HCT116 (cell line): ENCODE results near the gene GPR84. TPM values are rescaled to one million over a fixed set of nuclear protein-coding genes. Genes with fewer than 3 reads are reported as not detected.

Source experiments
- ATAC-seq: fragments of 200-7000 bp; cut with Tn5 transposase; 2 replicates; pipeline ENCODE4 v1.9.1; 2020; ENCODE audit warnings: mild to moderate bottlenecking, moderate library complexity
- BruUV-seq: library from RNA; stranded (reverse); fragments of 400-500 nt; replicated peaks from 2 replicates; lab custom pipeline; 2021; lab: Mats Ljungman, UMichigan
- CTCF ChIA-PET: fragments of 300-600 bp; sonication (Branson Sonifier 250); formaldehyde crosslinking; loops from one replicate; lab custom pipeline; 2021; ENCODE audit warnings: antibody characterized with exemption; lab: Charles Lee
- POLR2A ChIA-PET: fragments of 300-600, 350-600 bp; sonication (Branson Sonifier 250); formaldehyde crosslinking; loops from one replicate; lab custom pipeline; 2021; ENCODE audit warnings: antibody characterized with exemption; lab: Charles Lee
- RAD21 ChIA-PET, 2 experiments: fragments of 300-600 bp; sonication (Branson Sonifier 250); formaldehyde crosslinking; loops; one replicate each; lab custom pipeline; 2023; ENCODE audit warnings: low total read pairs in 2 of 2; ENCODE audit not compliant: uncharacterized antibody in 2 of 2, unreplicated experiment in 2 of 2, low non-redundant PET in 1 of 2; lab: Charles Lee
- DNase-seq: peaks from one replicate; pipeline ENCODE4 v3.0.0-alpha.2; 2010; ENCODE audit warnings: low read depth, low spot score
- H2AFZ ChIP-seq: fragments of 200-600 bp; shearing (Covaris generic), sonication (generic); 2 replicates; pipeline ENCODE4 v1.6.1; 2017; ENCODE audit warnings: low read depth, mixed run types, mixed read lengths, antibody characterized with exemption, low read length; ENCODE audit not compliant: poor library complexity, severe bottlenecking
- H3K27ac ChIP-seq: 2 replicates; pipeline ENCODE4 v1.5.1; 2012; ENCODE audit warnings: low read depth, low read length
- H3K27me3 ChIP-seq: fragments of 200-600 bp; sonication (generic); 2 replicates; pipeline ENCODE4 v1.6.1; 2016; ENCODE audit warnings: mixed run types, low read length, mixed read lengths; ENCODE audit not compliant: insufficient read depth
- H3K36me3 ChIP-seq, 2 experiments: fragments of 200-500 bp in 1 of 2; fragments of 200-600 bp in 1 of 2; sonication (Bioruptor generic) in 1 of 2; sonication (generic) in 1 of 2; 2 replicates each; pipeline versions ENCODE4 v1.5.1 to v1.6.1; 2014 to 2016; ENCODE audit warnings: low read length in 2 of 2, inconsistent platforms in 1 of 2, mixed read lengths in 1 of 2, mixed run types in 1 of 2; ENCODE audit not compliant: insufficient read depth in 2 of 2, control insufficient read depth in 1 of 2
- H3K4me1 ChIP-seq, 2 experiments: fragments of 200-600 bp in 1 of 2; sonication (generic) in 1 of 2; 2 replicates each; pipeline versions ENCODE4 v1.5.1 to v1.6.1; 2012 to 2017; ENCODE audit warnings: low read length in 2 of 2, inconsistent platforms in 1 of 2, mild to moderate bottlenecking in 1 of 2, mixed read lengths in 1 of 2, mixed run types in 1 of 2, moderate library complexity in 1 of 2; ENCODE audit not compliant: insufficient read depth in 2 of 2, control insufficient read depth in 1 of 2
- H3K4me2 ChIP-seq: fragments of 200-600 bp; sonication (generic); 2 replicates; pipeline ENCODE4 v1.6.1; 2017; ENCODE audit warnings: mixed run types, low read length, mixed read lengths
- H3K4me3 ChIP-seq, 2 experiments: fragments of 200-600 bp in 1 of 2; sonication (generic) in 1 of 2; replicated peaks in 1 of 2; 2 replicates each; pipeline ENCODE4 v1.5.1; 2011 to 2016; ENCODE audit warnings: low read length in 2 of 2, control low read depth in 1 of 2, low read depth in 1 of 2, mild to moderate bottlenecking in 1 of 2, mixed read lengths in 1 of 2, mixed run types in 1 of 2
- H3K79me2 ChIP-seq: fragments of 200-600 bp; sonication (generic); 2 replicates; pipeline ENCODE4 v1.6.1; 2017; ENCODE audit warnings: mild to moderate bottlenecking, mixed run types, low read length, moderate library complexity, mixed read lengths; ENCODE audit not compliant: insufficient read depth
- H3K9ac ChIP-seq: fragments of 200-600 bp; sonication (generic); 2 replicates; pipeline ENCODE4 v1.6.1; 2016; ENCODE audit warnings: low read length, mixed read lengths
- H3K9me2 ChIP-seq: fragments of 200-600 bp; sonication (generic), shearing (Covaris generic); 2 replicates; pipeline ENCODE4 v1.6.1; 2017; ENCODE audit warnings: mixed run types, mild to moderate bottlenecking, moderate library complexity; ENCODE audit not compliant: insufficient read depth
- H3K9me3 ChIP-seq, 2 experiments: fragments of 200-500 bp in 1 of 2; fragments of 200-600 bp in 1 of 2; sonication (Bioruptor generic) in 1 of 2; sonication (generic) in 1 of 2; 2 replicates each; pipeline ENCODE4 v1.6.1; 2014 to 2017; ENCODE audit warnings: low read length in 2 of 2, mixed read lengths in 2 of 2, inconsistent platforms in 1 of 2, low read depth in 1 of 2, mild to moderate bottlenecking in 1 of 2, mixed run types in 1 of 2, moderate library complexity in 1 of 2; ENCODE audit not compliant: control insufficient read depth in 1 of 2, insufficient read depth in 1 of 2
- H4K20me1 ChIP-seq: fragments of 200-600 bp; sonication (generic), shearing (Covaris generic); 2 replicates; pipeline ENCODE4 v1.6.1; 2017; ENCODE audit warnings: mixed run types, mild to moderate bottlenecking, moderate library complexity; ENCODE audit not compliant: insufficient read depth
- EZH2 ChIP-seq: fragments of 200-600 bp; sonication (generic); IDR thresholded peaks from 2 replicates; pipeline ENCODE4 v1.6.1; 2017; ENCODE audit warnings: antibody characterized with exemption, mixed run types
- POLR2AphosphoS5 ChIP-seq: IDR thresholded peaks from 2 replicates; pipeline ENCODE4 v1.6.1; 2011; ENCODE audit warnings: mild to moderate bottlenecking, low read depth, low read length, moderate library complexity
- RAD21 ChIP-seq: IDR thresholded peaks from 2 replicates; pipeline ENCODE4 v1.6.1; 2012; ENCODE audit warnings: low read depth, mild to moderate bottlenecking
- SP1 ChIP-seq: IDR thresholded peaks from 2 replicates; pipeline ENCODE4 v1.6.1; 2012; ENCODE audit warnings: low read depth
- TCF7L2 ChIP-seq: IDR thresholded peaks from 2 replicates; pipeline ENCODE4 v1.7.0; 2011; ENCODE audit warnings: borderline replicate concordance, inconsistent platforms; ENCODE audit not compliant: insufficient read depth, insufficient read length; ENCODE audit errors: extremely low read depth
- intact Hi-C: fragments of 100-400 bp; cut with micrococcal nuclease; formaldehyde crosslinking; loops from 2 replicates; pipeline ENCODE4 v1.10.0; 2022
- total RNA-seq: library from RNA; stranded (reverse); gene quantifications from one replicate; pipeline ENCODE4 v1.2.1, GENCODE V29; 2021; ENCODE audit not compliant: unreplicated experiment
- TF ChIP-seq, protein P1 (sequence below), 3 experiments: fragments of 200-600 bp in 1 of 3; sonication (generic) in 1 of 3; IDR thresholded peaks in 2 of 3; conservative IDR thresholded peaks in 1 of 3; 2 replicates each; pipeline ENCODE4 v1.5.1; 2012 to 2017; ENCODE audit warnings: low read depth in 2 of 3, low read length in 2 of 3, antibody characterized with exemption in 1 of 3, borderline replicate concordance in 1 of 3, control low read depth in 1 of 3, mild to moderate bottlenecking in 1 of 3, mixed read lengths in 1 of 3, mixed run types in 1 of 3, moderate library complexity in 1 of 3; ENCODE audit not compliant: insufficient read depth in 1 of 3

GPR84 gene
- total RNA-seq, 1 experiment from 2014 or later, result not detected

DNA sequence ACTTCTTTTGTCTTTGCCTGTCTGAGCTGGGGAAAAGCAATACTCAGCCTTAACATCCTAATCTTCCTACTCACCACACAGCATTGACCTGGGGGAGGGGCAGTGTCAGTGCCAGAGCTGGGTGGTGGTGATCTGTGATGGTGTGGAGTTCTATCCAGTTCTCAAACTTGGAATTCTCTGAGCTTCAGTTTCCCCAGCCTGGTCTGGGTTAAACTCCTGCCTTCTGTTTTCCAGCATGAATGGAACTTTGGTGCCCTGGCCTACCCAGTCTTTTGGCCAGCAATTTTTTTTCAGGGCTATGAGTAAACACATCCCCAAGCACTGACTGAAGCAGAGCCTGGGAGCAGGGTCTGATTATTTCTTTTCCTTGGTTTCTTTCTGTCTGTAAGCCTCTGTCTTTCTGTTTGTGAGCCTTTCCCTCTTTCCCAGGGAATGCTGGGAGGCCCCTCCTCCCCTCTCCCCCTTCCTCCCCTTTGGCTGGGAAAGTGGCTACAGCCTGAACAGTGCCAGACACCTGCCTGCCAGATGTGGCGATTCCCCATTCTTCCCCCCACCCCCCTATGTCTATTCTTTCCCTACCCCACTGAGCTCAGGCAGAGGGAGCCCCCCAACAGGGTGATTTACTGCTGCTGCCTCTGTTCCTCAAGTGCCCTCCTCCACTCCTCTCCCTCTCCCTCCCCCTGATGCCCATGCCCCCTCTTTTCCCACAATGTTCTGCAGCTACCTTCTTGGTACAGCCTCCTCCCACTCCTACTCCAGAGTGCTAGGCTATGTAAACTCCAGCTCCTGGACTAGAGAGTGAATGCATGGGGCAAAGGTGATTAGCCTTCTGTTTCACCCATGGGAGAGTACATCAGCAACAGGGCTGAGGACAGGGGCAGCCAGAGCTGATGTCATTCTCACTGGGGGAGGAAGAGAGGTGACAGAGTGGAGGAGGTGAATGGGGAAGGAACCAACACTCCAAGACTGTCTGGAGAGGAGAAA lies 11.1 kb downstream of the GPR84 start:
- Histone ChIP-seq H3K27me3 (no peaks in the 10 kb centered on the region), H3K4me1 (peaks cover 8 to 12% of the 10 kb centered on the region in 2 experiments), H3K9me3 (no peaks in the 10 kb centered on the region), H2AFZ (no peak overlapping the region), H3K4me2 (no peak overlapping the region), H3K9me2 (no peaks in the 10 kb centered on the region), H4K20me1 (no peaks in the 10 kb centered on the region), H3K4me3 (no peak overlapping the region), H3K36me3 (peaks cover 24 to 25% of the 10 kb centered on the region in 2 experiments), H3K27ac (no peak overlapping the region), H3K9ac (no peak overlapping the region), H3K79me2 (no peaks in the 10 kb centered on the region)
- no peak for TF ChIP-seq EZH2
- TF ChIP-seq RAD21, result no peak
- TF ChIP-seq, protein P1, sequence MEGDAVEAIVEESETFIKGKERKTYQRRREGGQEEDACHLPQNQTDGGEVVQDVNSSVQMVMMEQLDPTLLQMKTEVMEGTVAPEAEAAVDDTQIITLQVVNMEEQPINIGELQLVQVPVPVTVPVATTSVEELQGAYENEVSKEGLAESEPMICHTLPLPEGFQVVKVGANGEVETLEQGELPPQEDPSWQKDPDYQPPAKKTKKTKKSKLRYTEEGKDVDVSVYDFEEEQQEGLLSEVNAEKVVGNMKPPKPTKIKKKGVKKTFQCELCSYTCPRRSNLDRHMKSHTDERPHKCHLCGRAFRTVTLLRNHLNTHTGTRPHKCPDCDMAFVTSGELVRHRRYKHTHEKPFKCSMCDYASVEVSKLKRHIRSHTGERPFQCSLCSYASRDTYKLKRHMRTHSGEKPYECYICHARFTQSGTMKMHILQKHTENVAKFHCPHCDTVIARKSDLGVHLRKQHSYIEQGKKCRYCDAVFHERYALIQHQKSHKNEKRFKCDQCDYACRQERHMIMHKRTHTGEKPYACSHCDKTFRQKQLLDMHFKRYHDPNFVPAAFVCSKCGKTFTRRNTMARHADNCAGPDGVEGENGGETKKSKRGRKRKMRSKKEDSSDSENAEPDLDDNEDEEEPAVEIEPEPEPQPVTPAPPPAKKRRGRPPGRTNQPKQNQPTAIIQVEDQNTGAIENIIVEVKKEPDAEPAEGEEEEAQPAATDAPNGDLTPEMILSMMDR (IDR thresholded peaks at IDR 0.05 in 2 of 3, conservative IDR thresholded peaks at IDR 0.05 in 1 of 3; ENCODE audit: borderline replicate concordance in 1 of 3, insufficient read depth in 1 of 3, low read depth in 2 of 3, low read length in 2 of 3), result no peak
- no peak for TF ChIP-seq SP1
- peak; percentile 36; the same call in 1 of the 2 replicates for TF ChIP-seq POLR2AphosphoS5
- no peak for TF ChIP-seq TCF7L2
- ChIA-PET POLR2A (interaction anchor here (0.9 to 1.3 kb wide), 2 partner anchors 10 to 27 kb away, joined by 3 read pairs; no protein-coding TSS in a partner anchor), CTCF (interaction anchor here (1.1 to 3.0 kb wide), 2 partner anchors 17 to 28 kb away, joined by 7 to 8 read pairs; partner anchors contain the start of gene COPZ1), RAD21 (no interaction called here)
- no peak for ATAC-seq
- DNase-seq, result no peak
- intact Hi-C loops, result no loop called here
- BruUV-seq, result no TSS peak
